K562 (cell line): ENCODE results near the gene EDEM2. TPM values are rescaled to one million over a fixed set of nuclear protein-coding genes. Genes with fewer than 3 reads are reported as not detected.

ENCODE experiments used
- ARID1B ChIP-seq: fragments of 450-650 bp; IDR thresholded peaks from 2 replicates; pipeline ENCODE4 v1.6.1; 2016; ENCODE audit warnings: antibody characterized with exemption, mild to moderate bottlenecking, inconsistent platforms
- CBFA2T2 ChIP-seq: fragments of 450-650 bp; conservative IDR thresholded peaks from 2 replicates; pipeline ENCODE4 v1.6.1; 2017; ENCODE audit warnings: mild to moderate bottlenecking
- DACH1 ChIP-seq: fragments of 450-650 bp; IDR thresholded peaks from 2 replicates; pipeline ENCODE4 v1.6.1; 2018; ENCODE audit not compliant: partially characterized antibody
- DNMT1 ChIP-seq: fragments of 450-650 bp; IDR thresholded peaks from 2 replicates; pipeline ENCODE4 v1.6.1; 2016; ENCODE audit warnings: antibody characterized with exemption, mild to moderate bottlenecking
- E2F4 ChIP-seq: sonication (generic); formaldehyde crosslinking; IDR thresholded peaks from 2 replicates; pipeline ENCODE4 v1.8.0; 2022; ENCODE audit warnings: mild to moderate bottlenecking, low read depth, missing genetic modification reagents
- ETV5 ChIP-seq: sonication (generic); formaldehyde crosslinking; IDR thresholded peaks from 2 replicates; pipeline ENCODE4 v1.4.0; 2020; ENCODE audit warnings: low read depth, mild to moderate bottlenecking, missing genetic modification reagents
- FOXJ2 ChIP-seq: fragments of 200-800 bp; sonication (Bioruptor generic); IDR thresholded peaks from 2 replicates; pipeline ENCODE4 v1.6.1; 2016; ENCODE audit warnings: missing genetic modification characterization, missing compliant biosample characterization
- FOXM1 ChIP-seq, 2 experiments: fragments of 450-650 bp in 1 of 2; sonication (generic) in 1 of 2; formaldehyde crosslinking in 1 of 2; IDR thresholded peaks; 2 replicates each; pipeline versions ENCODE4 v1.6.1 to v1.9.0; 2017 to 2022; ENCODE audit warnings: low read depth in 2 of 2, mild to moderate bottlenecking in 2 of 2, missing genetic modification reagents in 1 of 2, moderate library complexity in 1 of 2
- GABPB1 ChIP-seq: sonication (generic); formaldehyde crosslinking; IDR thresholded peaks from 2 replicates; pipeline ENCODE4 v1.8.0; 2022; ENCODE audit warnings: mild to moderate bottlenecking, missing genetic modification reagents
- KLF10 ChIP-seq: fragments of 250-450 bp; sonication (Bioruptor Pico); IDR thresholded peaks from 2 replicates; pipeline ENCODE4 v1.6.1; 2021; ENCODE audit warnings: matching md5 sums
- LEF1 ChIP-seq: fragments of 450-650 bp; IDR thresholded peaks from 2 replicates; pipeline ENCODE4 v1.6.1; 2016; ENCODE audit warnings: mild to moderate bottlenecking
- TAF1 ChIP-seq: IDR thresholded peaks from 2 replicates; pipeline ENCODE4 v1.6.1; 2011; ENCODE audit warnings: mild to moderate bottlenecking, low read length, moderate library complexity; ENCODE audit not compliant: insufficient read depth, control insufficient read depth, severe bottlenecking; ENCODE audit errors: extremely low read depth
- THRAP3 ChIP-seq: fragments of 450-650 bp; IDR thresholded peaks from 2 replicates; pipeline ENCODE4 v1.6.1; 2016; ENCODE audit warnings: mild to moderate bottlenecking, inconsistent platforms, borderline replicate concordance
- XRCC3 ChIP-seq: fragments of 450-650 bp; IDR thresholded peaks from 2 replicates; pipeline ENCODE4 v1.6.1; 2017; ENCODE audit warnings: mild to moderate bottlenecking, moderate library complexity
- ZBTB11 ChIP-seq, 3 experiments: fragments of 200-800 bp in 1 of 3; fragments of 250-450 bp in 1 of 3; fragments of 450-650 bp in 1 of 3; sonication (Bioruptor Pico) in 1 of 3; sonication (Bioruptor generic) in 1 of 3; formaldehyde crosslinking in 1 of 3; IDR thresholded peaks; 2 replicates each; pipeline versions ENCODE4 v1.6.1 to v1.8.0; 2016 to 2022; ENCODE audit warnings: mild to moderate bottlenecking in 2 of 3, missing genetic modification characterization in 2 of 3, missing compliant biosample characterization in 1 of 3, moderate library complexity in 1 of 3
- ZBTB33 ChIP-seq: sonication (generic); formaldehyde crosslinking; IDR thresholded peaks from 2 replicates; pipeline ENCODE4 v1.8.1; 2023; ENCODE audit warnings: mild to moderate bottlenecking, missing genetic modification reagents
- ZNF134 ChIP-seq: fragments of 250-450 bp; sonication (Bioruptor Pico); conservative IDR thresholded peaks from 2 replicates; pipeline ENCODE4 v1.4.0; 2020
- ZNF217 ChIP-seq: sonication (generic); formaldehyde crosslinking; IDR thresholded peaks from 2 replicates; pipeline ENCODE4 v1.8.0; 2022; ENCODE audit warnings: mild to moderate bottlenecking, missing genetic modification reagents
- ZNF583 ChIP-seq: fragments of 250-450 bp; sonication (Bioruptor Pico); IDR thresholded peaks from 2 replicates; pipeline ENCODE4 v1.4.0; 2020
- ZNF589 ChIP-seq: fragments of 200-800 bp; sonication (Bioruptor generic); IDR thresholded peaks from 2 replicates; pipeline ENCODE4 v1.6.1; 2016; ENCODE audit warnings: low read depth, missing genetic modification characterization, missing compliant biosample characterization
- polyA plus RNA-seq, 8 experiments: library from polyadenylated mRNA; depleted of rRNA in 4 of 8; stranded (reverse) in 5 of 8; unstranded in 3 of 8; fragments of >200 nt; fragmentation: Nextera tagmentation in 2 of 8; fragmentation: Illumina TruSeq in 1 of 8; extraction: Ambion mirVana in 2 of 8; extraction: Trizol in 1 of 8; gene quantifications; 2 replicates each; pipeline versions ENCODE4 v1.2.1 to v1.2.3, GENCODE V29; 2011 to 2014; ENCODE audit warnings: inconsistent platforms in 1 of 8, missing spikeins in 1 of 8
- total RNA-seq, 7 experiments: library from RNA; depleted of rRNA in 6 of 7; stranded (reverse); fragments of >200 nt in 6 of 7; fragmentation: Illumina TruSeq in 2 of 7; extraction: Trizol in 2 of 7; gene quantifications; 2 replicates each; pipeline versions ENCODE4 v1.2.1 to v1.2.3, GENCODE V29; 2011 to 2021; ENCODE audit warnings: low replicate concordance in 1 of 7

Gene EDEM2
- total and polyA plus RNA-seq, 9 of the 15 experiments (the other 6 are each of a cell fraction or from before 2014, with no cell fraction given), result 6.9 to 11.0 (median 9.7) TPM

- TF ChIP-seq ZBTB11 (CRISPR knock-in tag; IDR thresholded peaks at IDR 0.05), result peak in 1 of 3 experiments; percentile 65; a peak in 2 of 6 replicates
- TF ChIP-seq ZNF583 (CRISPR knock-in tag), result peak; percentile 74; the same call in 1 of the 2 replicates
- TF ChIP-seq ZBTB33 (CRISPR knock-in tag), result no peak
- 0 out of 2 replicates have a peak, but pooled peaks have one; percentile 2 for TF ChIP-seq ZNF134
- no peak for TF ChIP-seq KLF10 (CRISPR knock-in tag)
- TF ChIP-seq FOXJ2, result no peak
- peak; percentile 63 for TF ChIP-seq FOXM1 (IDR thresholded peaks at IDR 0.05; ENCODE audit: low read depth)
- TF ChIP-seq FOXM1 (CRISPR knock-in tag; IDR thresholded peaks at IDR 0.05; ENCODE audit: low read depth), result no peak
- no peak for TF ChIP-seq E2F4 (CRISPR knock-in tag)
- TF ChIP-seq LEF1, result peak; percentile 87
- peak; percentile 12; the same call in 1 of the 2 replicates for TF ChIP-seq GABPB1
- no peak for TF ChIP-seq ZNF217 (CRISPR knock-in tag)
- TF ChIP-seq TAF1, result peak; percentile 48
- TF ChIP-seq CBFA2T2, result peak; percentile 87
- TF ChIP-seq ETV5 (CRISPR knock-in tag), result peak; percentile 83
- TF ChIP-seq XRCC3, result no peak
- peak; percentile 98 for TF ChIP-seq ARID1B
- TF ChIP-seq DNMT1, result no peak
- TF ChIP-seq THRAP3, result no peak
- TF ChIP-seq DACH1, result peak; percentile 11
- peak; percentile 72; the same call in 1 of the 2 replicates for TF ChIP-seq ZNF589 (CRISPR knock-in tag)
Observed at GRCh38 chr20:35120012-35120701, 27.0 kb downstream of the EDEM2 start (continued).
